Activated CD4-positive, alpha-beta T cell treated with anti-CD3 and anti-CD28 coated beads, Interleukin-2, amount 10 ng/mL, durations not matched to agents 24 days and 14 days (primary cell): ENCODE data around the gene CDC42EP5. TPM values are rescaled to one million over a fixed set of nuclear protein-coding genes. Genes with fewer than 3 reads are reported as not detected.

Source experiments
- DNase-seq: peaks from one replicate; pipeline ENCODE4 v3.0.0; 2022
- H3K27ac Mint-ChIP-seq: one replicate; pipeline ENCODE4 v1.8.0; 2022; ENCODE audit warnings: mild to moderate bottlenecking, mixed read lengths
- H3K27me3 Mint-ChIP-seq: one replicate; pipeline ENCODE4 v1.8.0; 2022; ENCODE audit warnings: mixed read lengths
- H3K36me3 Mint-ChIP-seq: one replicate; pipeline ENCODE4 v1.8.0; 2022; ENCODE audit warnings: low read depth, mild to moderate bottlenecking, mixed read lengths
- H3K4me1 Mint-ChIP-seq: one replicate; pipeline ENCODE4 v1.8.0; 2021; ENCODE audit warnings: mixed read lengths
- H3K4me3 Mint-ChIP-seq: one replicate; pipeline ENCODE4 v1.8.0; 2022; ENCODE audit warnings: mild to moderate bottlenecking, moderate library complexity, mixed read lengths
- H3K9me3 Mint-ChIP-seq: one replicate; pipeline ENCODE4 v1.8.0; 2021; ENCODE audit warnings: mixed read lengths
- intact Hi-C: fragments of 100-400 bp; cut with micrococcal nuclease; formaldehyde crosslinking; loops from one replicate; pipeline ENCODE4 v1.15.1; 2023
- total RNA-seq: library from RNA; stranded (reverse); gene quantifications from 2 replicates; pipeline ENCODE4 v1.2.3, GENCODE V29; 2022

CDC42EP5 gene
- total RNA-seq, 1 donor from 2014 or later = 0.61 TPM

GRCh38 chr19:54427586-54427985 lies 45.5 kb downstream of the CDC42EP5 start:
- Mint-ChIP-seq H3K36me3 (no peaks in the 10 kb centered on the region), H3K27me3 (peaks cover 14% of the 10 kb centered on the region), H3K4me3 (no peak overlapping the region), H3K4me1 (peaks cover 5% of the 10 kb centered on the region), H3K27ac (no peak overlapping the region), H3K9me3 (no peaks in the 10 kb centered on the region)
- intact Hi-C loops = no loop called here
- no peak for DNase-seq

DNA sequence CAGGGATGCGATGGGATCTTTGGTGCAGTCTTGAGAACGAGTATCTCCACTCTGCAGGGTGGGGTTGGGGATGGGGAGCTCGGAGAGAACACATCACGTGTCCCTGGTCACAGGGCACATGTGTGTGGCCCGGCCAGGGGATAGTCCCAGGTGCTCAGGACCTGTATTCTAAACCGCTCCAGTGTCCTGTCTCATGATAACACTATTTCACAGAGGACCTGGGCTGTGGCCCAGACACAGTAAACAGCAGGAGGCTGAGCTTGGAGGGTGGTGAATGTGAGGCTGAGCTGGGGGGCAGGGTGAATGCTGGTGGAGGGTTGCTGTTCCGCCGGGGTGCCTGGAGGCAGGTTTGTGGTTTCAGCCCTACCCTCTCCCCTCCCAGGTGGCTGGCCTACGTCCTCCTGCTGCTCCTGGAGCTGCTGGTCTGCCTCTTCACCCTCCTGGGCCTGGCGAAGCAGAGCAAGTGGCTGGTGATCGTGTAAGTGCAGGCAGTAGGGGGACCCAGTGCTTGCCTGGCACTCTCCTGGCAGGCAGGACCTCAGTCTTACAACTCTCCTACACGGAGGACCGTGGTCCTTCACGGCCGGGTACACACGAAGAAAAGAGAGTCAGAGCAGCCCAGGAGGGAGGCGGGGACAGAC lies 46.7 kb downstream of the CDC42EP5 start:
- H3K27ac Mint-ChIP-seq = no peak overlapping the region
- H3K27me3 Mint-ChIP-seq = peaks cover 13% of the 10 kb centered on the region
- H3K9me3 Mint-ChIP-seq = no peaks in the 10 kb centered on the region
- no peak overlapping the region for H3K4me3 Mint-ChIP-seq
- peaks cover 3% of the 10 kb centered on the region for H3K4me1 Mint-ChIP-seq
- no peak for DNase-seq
- H3K36me3 Mint-ChIP-seq = no peaks in the 10 kb centered on the region
- intact Hi-C loops = no loop called here

DNA sequence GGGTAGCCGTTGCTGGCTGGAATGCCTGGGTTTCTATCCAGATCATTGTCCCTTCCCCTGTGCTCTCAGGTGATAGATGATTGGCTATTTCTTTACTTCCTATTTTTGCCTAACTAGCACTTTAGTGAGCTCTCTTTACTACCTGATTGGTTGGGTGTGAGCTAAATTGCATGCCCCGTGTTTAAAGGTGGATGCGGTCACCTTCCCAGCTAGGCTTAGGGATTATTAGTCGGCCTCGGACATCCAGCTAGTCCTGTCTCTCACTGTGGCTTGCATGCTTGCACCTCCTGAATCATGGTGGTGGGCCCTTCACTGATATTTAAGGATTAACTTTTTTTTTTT lies 47.7 kb downstream of the CDC42EP5 start:
- Mint-ChIP-seq H3K4me3 (no peak overlapping the region), H3K36me3 (no peaks in the 10 kb centered on the region), H3K27ac (no peak overlapping the region), H3K4me1 (no peaks in the 10 kb centered on the region), H3K27me3 (peaks cover 10% of the 10 kb centered on the region), H3K9me3 (no peaks in the 10 kb centered on the region)
- intact Hi-C loops = no loop called here
- no peak for DNase-seq

- no peak for DNase-seq
- Mint-ChIP-seq H3K27me3 (peaks cover 10% of the 10 kb centered on the region), H3K4me1 (no peaks in the 10 kb centered on the region), H3K9me3 (no peaks in the 10 kb centered on the region), H3K36me3 (no peaks in the 10 kb centered on the region), H3K27ac (no peak overlapping the region), H3K4me3 (no peak overlapping the region)
- intact Hi-C loops = no loop called here
These were observed 48.3 kb downstream of the CDC42EP5 start for GRCh38 chr19:54424660-54425381.

GRCh38 chr19:54424201-54424600 lies 48.9 kb downstream of the CDC42EP5 start:
- Mint-ChIP-seq H3K27me3 (peaks cover 7% of the 10 kb centered on the region), H3K4me1 (no peaks in the 10 kb centered on the region), H3K27ac (no peak overlapping the region), H3K4me3 (no peak overlapping the region), H3K9me3 (no peaks in the 10 kb centered on the region), H3K36me3 (no peaks in the 10 kb centered on the region)
- no peak for DNase-seq
- intact Hi-C loops = no loop called here

GRCh38 chr19:54422136-54422535 lies 51.0 kb downstream of the CDC42EP5 start:
- Mint-ChIP-seq H3K27me3 (peaks cover 10% of the 10 kb centered on the region), H3K27ac (no peak overlapping the region), H3K4me1 (peaks cover 12% of the 10 kb centered on the region), H3K36me3 (no peaks in the 10 kb centered on the region), H3K9me3 (no peaks in the 10 kb centered on the region), H3K4me3 (no peak overlapping the region)
- intact Hi-C loops = no loop called here
- DNase-seq = no peak

DNA sequence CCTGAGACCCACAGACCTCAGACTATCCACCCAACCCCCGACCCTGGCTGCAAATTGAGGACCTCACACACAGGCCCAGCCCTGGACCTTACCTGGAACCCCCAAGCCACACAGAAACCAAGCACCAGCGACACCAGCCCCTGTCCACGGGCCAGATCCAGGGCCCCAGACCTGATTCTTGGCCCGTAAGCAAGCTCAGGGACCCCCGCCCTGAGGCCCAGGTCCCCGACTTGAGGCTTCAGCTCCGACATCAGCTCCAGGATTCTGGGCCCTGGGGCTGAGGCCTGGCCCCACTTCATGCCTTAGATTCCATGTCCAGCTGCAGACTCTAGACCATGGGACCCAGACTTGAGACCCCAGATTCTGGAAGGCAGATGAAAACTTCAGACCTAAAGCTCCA lies 51.6 kb downstream of the CDC42EP5 start:
- no peaks in the 10 kb centered on the region for H3K9me3 Mint-ChIP-seq
- no peak overlapping the region for H3K27ac Mint-ChIP-seq
- H3K4me3 Mint-ChIP-seq = no peak overlapping the region
- no peak for DNase-seq
- H3K4me1 Mint-ChIP-seq = peaks cover 13% of the 10 kb centered on the region
- no peaks in the 10 kb centered on the region for H3K36me3 Mint-ChIP-seq
- H3K27me3 Mint-ChIP-seq = peaks cover 12% of the 10 kb centered on the region
- intact Hi-C loops = no loop called here

DNA sequence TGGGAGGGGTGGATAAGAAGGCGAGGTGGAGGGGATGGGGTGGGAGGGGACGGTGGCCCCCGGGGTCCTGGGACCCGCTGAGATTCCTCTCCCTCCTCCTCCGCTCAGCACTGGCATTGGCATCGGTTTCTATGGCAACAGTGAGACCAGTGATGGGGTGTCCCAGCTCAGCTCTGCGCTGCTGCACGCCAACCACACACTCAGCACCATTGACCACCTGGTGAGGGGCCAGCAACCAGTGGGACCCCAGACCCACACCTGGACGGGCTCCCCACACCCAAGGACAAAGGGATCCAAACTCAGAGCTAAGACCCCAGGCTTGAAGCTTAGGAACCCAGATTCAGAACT lies 52.0 kb downstream of the CDC42EP5 start:
- Mint-ChIP-seq H3K27me3 (peaks cover 12% of the 10 kb centered on the region), H3K27ac (no peak overlapping the region), H3K9me3 (no peaks in the 10 kb centered on the region), H3K4me1 (peaks cover 13% of the 10 kb centered on the region), H3K36me3 (no peaks in the 10 kb centered on the region), H3K4me3 (no peak overlapping the region)
- no peak for DNase-seq
- intact Hi-C loops = no loop called here

- peaks cover 13% of the 10 kb centered on the region for H3K4me1 Mint-ChIP-seq
- H3K27ac Mint-ChIP-seq = no peak overlapping the region
- H3K9me3 Mint-ChIP-seq = no peaks in the 10 kb centered on the region
- no peak for DNase-seq
- intact Hi-C loops = no loop called here
- peaks cover 14% of the 10 kb centered on the region for H3K27me3 Mint-ChIP-seq
- H3K4me3 Mint-ChIP-seq = no peak overlapping the region
- H3K36me3 Mint-ChIP-seq = no peaks in the 10 kb centered on the region
These were observed 52.5 kb downstream of the CDC42EP5 start for GRCh38 chr19:54420383-54421168.

DNA sequence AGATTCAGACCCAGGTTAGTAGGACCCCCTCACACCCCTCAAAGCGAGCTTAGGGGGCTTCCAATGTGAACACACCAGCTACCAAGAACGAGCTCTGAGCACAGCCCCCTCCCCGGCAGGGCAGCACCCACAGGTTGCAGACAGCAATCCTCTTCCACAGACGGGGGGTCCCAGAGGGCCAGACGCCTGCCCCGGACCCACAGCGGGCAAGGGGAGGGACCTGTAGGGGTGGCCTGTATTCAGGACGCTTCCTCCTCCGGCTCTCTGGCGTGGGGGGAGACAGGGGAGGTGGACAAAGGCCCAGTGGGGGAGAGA lies 53.1 kb downstream of the CDC42EP5 start:
- no peak for DNase-seq
- peaks cover 15% of the 10 kb centered on the region for H3K27me3 Mint-ChIP-seq
- no peak overlapping the region for H3K27ac Mint-ChIP-seq
- no peaks in the 10 kb centered on the region for H3K9me3 Mint-ChIP-seq
- H3K36me3 Mint-ChIP-seq = no peaks in the 10 kb centered on the region
- H3K4me3 Mint-ChIP-seq = no peak overlapping the region
- intact Hi-C loops = no loop called here
- H3K4me1 Mint-ChIP-seq = peaks cover 13% of the 10 kb centered on the region

DNA sequence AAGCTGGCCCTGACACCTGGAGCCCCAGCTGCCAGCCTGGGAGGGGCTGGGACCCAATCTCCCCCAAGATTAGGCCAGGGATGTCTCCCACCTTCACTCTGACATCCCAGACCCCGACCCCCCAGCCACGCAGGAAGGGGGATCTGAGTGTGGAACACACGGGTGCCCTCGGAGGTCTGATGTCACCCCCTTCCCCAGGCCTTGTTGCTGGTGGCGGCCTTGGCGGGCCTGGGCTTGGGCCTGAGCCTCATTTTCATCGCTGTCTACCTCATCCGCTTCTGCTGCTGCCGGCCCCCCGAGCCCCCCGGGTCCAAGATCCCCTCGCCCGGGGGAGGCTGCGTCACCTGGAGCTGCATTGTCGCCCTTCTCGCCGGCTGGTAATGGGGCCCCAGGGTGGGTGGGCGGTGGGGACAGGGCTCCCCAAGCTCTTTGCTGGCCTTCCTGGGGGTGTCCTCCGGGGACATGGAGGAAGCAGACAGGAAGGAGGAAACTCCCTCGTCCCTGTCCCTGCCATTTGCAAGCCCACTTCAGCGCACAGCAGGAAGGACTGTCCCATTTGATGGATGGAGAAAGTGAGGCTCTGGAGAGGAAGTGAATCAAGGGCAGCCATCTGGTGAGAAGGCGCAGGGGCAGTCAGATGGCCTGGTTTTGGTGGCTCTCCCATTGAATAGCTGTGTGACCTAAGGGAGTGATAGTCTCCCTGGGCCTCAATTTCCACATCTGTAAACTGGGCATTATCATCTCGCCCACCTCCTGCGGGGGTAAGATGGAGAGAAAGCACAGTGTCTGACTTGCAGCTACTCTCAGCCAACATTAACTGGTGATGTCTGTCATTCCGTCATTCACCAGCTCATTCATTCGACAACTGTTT lies 53.9 kb downstream of the CDC42EP5 start:
- Mint-ChIP-seq H3K36me3 (no peaks in the 10 kb centered on the region), H3K27ac (no peak overlapping the region), H3K27me3 (peaks cover 23% of the 10 kb centered on the region), H3K4me3 (no peak overlapping the region), H3K9me3 (peaks cover 2% of the 10 kb centered on the region), H3K4me1 (peaks cover 13% of the 10 kb centered on the region)
- no peak for DNase-seq
- intact Hi-C loops = no loop called here

- Mint-ChIP-seq H3K27me3 (peaks cover 27% of the 10 kb centered on the region), H3K4me3 (peak overlapping the region; percentile 57), H3K4me1 (peaks cover 13% of the 10 kb centered on the region), H3K36me3 (no peaks in the 10 kb centered on the region), H3K27ac (peak overlapping the region; percentile 84), H3K9me3 (peaks cover 9% of the 10 kb centered on the region)
- peak; percentile 85 for DNase-seq
- intact Hi-C loops = no loop called here
These were observed 54.8 kb downstream of the CDC42EP5 start for GRCh38 chr19:54418030-54418929.
